ENCODE results near the gene NLRC5.
"Not testable (repeated sequence)": the region's sequence is repeated elsewhere in the genome, so short reads cannot be mapped to it uniquely, and the experiment has no call there.

The NLRC5 gene

GRCh38 chr16:57054338-57054737 lies 65.0 kb downstream of the NLRC5 start:
- FAIRE-seq = no peak

GRCh38 chr16:57054771-57055170 lies 65.4 kb downstream of the NLRC5 start:
- FAIRE-seq = no peak

GRCh38 chr16:57055671-57056070 lies 66.3 kb downstream of the NLRC5 start:
- FAIRE-seq = no peak

GRCh38 chr16:57058291-57058861 lies 69.0 kb downstream of the NLRC5 start:
- no peak for FAIRE-seq

GRCh38 chr16:57060323-57061083 lies 71.1 kb downstream of the NLRC5 start:
- no peak for FAIRE-seq

GRCh38 chr16:57061084-57061905 lies 71.9 kb downstream of the NLRC5 start:
- FAIRE-seq = no peak

GRCh38 chr16:57062329-57062728 lies 73.0 kb downstream of the NLRC5 start:
- FAIRE-seq = no peak

GRCh38 chr16:57063189-57063588 lies 73.8 kb downstream of the NLRC5 start:
- not testable (repeated sequence) for FAIRE-seq

- no peak for FAIRE-seq
These were observed 75.6 kb downstream of the NLRC5 start for GRCh38 chr16:57064995-57065394.

GRCh38 chr16:57066625-57067024 lies 77.3 kb downstream of the NLRC5 start:
- FAIRE-seq = no peak

GRCh38 chr16:57067347-57067746 lies 78.0 kb downstream of the NLRC5 start:
- FAIRE-seq = no peak

GRCh38 chr16:57069053-57069452 lies 79.7 kb downstream of the NLRC5 start:
- FAIRE-seq = no peak

GRCh38 chr16:57069635-57070370 lies 80.4 kb downstream of the NLRC5 start:
- FAIRE-seq = no peak

GRCh38 chr16:57070424-57070823 lies 81.1 kb downstream of the NLRC5 start:
- FAIRE-seq = no peak

GRCh38 chr16:57071081-57071732 lies 81.8 kb downstream of the NLRC5 start:
- FAIRE-seq = not testable (repeated sequence)

GRCh38 chr16:57071831-57072582 lies 82.7 kb downstream of the NLRC5 start:
- no peak for FAIRE-seq

GRCh38 chr16:57072616-57073275 lies 83.4 kb downstream of the NLRC5 start:
- no peak for FAIRE-seq

- FAIRE-seq = no peak
These were observed 88.4 kb downstream of the NLRC5 start for GRCh38 chr16:57077714-57078113.

- no peak for FAIRE-seq
These were observed 92.4 kb downstream of the NLRC5 start for GRCh38 chr16:57081744-57082143.

- no peak for FAIRE-seq
These were observed 93.3 kb downstream of the NLRC5 start for GRCh38 chr16:57082664-57083063.

GRCh38 chr16:57083485-57084126 lies 94.2 kb downstream of the NLRC5 start:
- FAIRE-seq = no peak

Measured in islet of Langerhans (tissue), 1 donor.